Mesothelial cell of epicardium (in vitro differentiated cells): ENCODE measurements around the gene PARD3. TPM values are rescaled to one million over a fixed set of nuclear protein-coding genes. Genes with fewer than 3 reads are reported as not detected.

Experiments used
- DNase-seq, 2 experiments: peaks; one replicate each; pipeline ENCODE4 v3.0.0; 2021; ENCODE audit warnings: low spot score in 2 of 2; ENCODE audit not compliant: unreplicated experiment in 2 of 2
- H3K27ac Mint-ChIP-seq: 2 replicates; pipeline ENCODE4 v1.8.0; 2021; ENCODE audit warnings: mixed read lengths
- H3K27me3 Mint-ChIP-seq: 2 replicates; pipeline ENCODE4 v1.8.0; 2021; ENCODE audit warnings: low read depth, mixed read lengths
- H3K36me3 Mint-ChIP-seq: 2 replicates; pipeline ENCODE4 v1.8.0; 2021; ENCODE audit warnings: mixed read lengths
- H3K4me1 Mint-ChIP-seq: 2 replicates; pipeline ENCODE4 v1.8.0; 2021; ENCODE audit warnings: mixed read lengths
- H3K4me3 Mint-ChIP-seq: 2 replicates; pipeline ENCODE4 v1.8.0; 2021; ENCODE audit warnings: mild to moderate bottlenecking, moderate library complexity, mixed read lengths
- H3K9me3 Mint-ChIP-seq: 2 replicates; pipeline ENCODE4 v1.8.0; 2021; ENCODE audit warnings: mixed read lengths
- CTCF ChIP-seq: fragments of 200-600 bp; sonication (generic); IDR thresholded peaks from one replicate; pipeline ENCODE4 v1.5.0; 2021; ENCODE audit warnings: antibody characterized with exemption; ENCODE audit not compliant: unreplicated experiment
- total RNA-seq: library from RNA; stranded (reverse); gene quantifications from 3 replicates; pipeline ENCODE4 v1.2.1, GENCODE V29; 2021

Gene PARD3
- total RNA-seq, 1 donor from 2014 or later: 73.2 TPM

GRCh38 chr10:34156781-34157425, 658.2 kb downstream of the PARD3 start:
- no peaks in the 10 kb centered on the region for H3K27me3 Mint-ChIP-seq
- peaks cover 22% of the 10 kb centered on the region for H3K4me1 Mint-ChIP-seq
- no peak overlapping the region for H3K4me3 Mint-ChIP-seq
- H3K36me3 Mint-ChIP-seq: peaks cover 6% of the 10 kb centered on the region
- peak overlapping the region; percentile 41 for H3K27ac Mint-ChIP-seq
- TF ChIP-seq CTCF: no peak
- no peak for DNase-seq
- no peaks in the 10 kb centered on the region for H3K9me3 Mint-ChIP-seq

GRCh38 chr10:34155812-34156211, 659.3 kb downstream of the PARD3 start:
- peaks cover 24% of the 10 kb centered on the region for H3K4me1 Mint-ChIP-seq
- no peak overlapping the region for H3K27ac Mint-ChIP-seq

GRCh38 chr10:34154383-34154900, 660.7 kb downstream of the PARD3 start:
- no peaks in the 10 kb centered on the region for H3K9me3 Mint-ChIP-seq
- H3K36me3 Mint-ChIP-seq: no peaks in the 10 kb centered on the region
- peaks cover 24% of the 10 kb centered on the region for H3K4me1 Mint-ChIP-seq

More at GRCh38 chr10:34155812-34156211, 659.3 kb downstream of the PARD3 start:
- no peaks in the 10 kb centered on the region for H3K36me3 Mint-ChIP-seq
- H3K27me3 Mint-ChIP-seq: no peaks in the 10 kb centered on the region
- DNase-seq: no peak
- H3K4me3 Mint-ChIP-seq: no peak overlapping the region
- no peaks in the 10 kb centered on the region for H3K9me3 Mint-ChIP-seq
- TF ChIP-seq CTCF: no peak

GRCh38 chr10:34153663-34154382, 661.3 kb downstream of the PARD3 start:
- Mint-ChIP-seq H3K4me1 (peaks cover 24% of the 10 kb centered on the region), H3K4me3 (no peak overlapping the region), H3K27ac (no peak overlapping the region), H3K36me3 (no peaks in the 10 kb centered on the region), H3K9me3 (no peaks in the 10 kb centered on the region), H3K27me3 (no peaks in the 10 kb centered on the region)
- no peak for DNase-seq
- TF ChIP-seq CTCF: no peak

More at GRCh38 chr10:34154383-34154900, 660.7 kb downstream of the PARD3 start:
- Mint-ChIP-seq H3K27ac (no peak overlapping the region), H3K4me3 (no peak overlapping the region), H3K27me3 (no peaks in the 10 kb centered on the region)
- DNase-seq: no peak
- no peak for TF ChIP-seq CTCF

GRCh38 chr10:34152434-34152833, 662.7 kb downstream of the PARD3 start:
- Mint-ChIP-seq H3K27ac (no peak overlapping the region), H3K36me3 (no peaks in the 10 kb centered on the region), H3K9me3 (no peaks in the 10 kb centered on the region), H3K4me1 (peaks cover 24% of the 10 kb centered on the region), H3K4me3 (no peak overlapping the region), H3K27me3 (no peaks in the 10 kb centered on the region)
- no peak for DNase-seq
- TF ChIP-seq CTCF: no peak
